NCI-H1694 (cell line): ENCODE measurements around the gene NEDD4L.
"Not testable (repeated sequence)": the region's sequence is repeated elsewhere in the genome, so short reads cannot be mapped to it uniquely, and the experiment has no call there.

Experiments used
- DNase-seq: peaks from one replicate; lab custom pipeline; 2025; lab: John Stamatoyannopoulos, UW

The NEDD4L gene

DNA sequence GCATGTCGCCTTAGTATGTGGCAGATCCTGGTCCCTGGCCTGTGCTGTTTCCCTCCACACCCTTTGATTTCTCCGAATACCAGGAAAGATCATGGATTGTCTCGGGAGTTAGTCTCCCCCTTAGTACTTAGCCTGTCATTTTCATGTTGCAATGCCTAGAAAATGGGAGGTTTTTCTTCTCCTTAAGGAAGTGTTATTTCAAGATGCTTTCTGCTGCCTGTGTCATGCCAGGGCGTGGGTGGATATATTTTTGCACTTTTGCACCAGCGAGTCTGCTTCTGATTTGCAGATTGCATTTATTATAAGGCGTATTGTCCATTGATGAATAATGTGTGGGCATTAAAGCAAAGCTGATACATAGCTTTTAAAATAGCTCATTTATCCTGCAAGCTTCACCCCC lies 223.5 kb downstream of the NEDD4L start:
- DNase-seq, result no peak

DNA sequence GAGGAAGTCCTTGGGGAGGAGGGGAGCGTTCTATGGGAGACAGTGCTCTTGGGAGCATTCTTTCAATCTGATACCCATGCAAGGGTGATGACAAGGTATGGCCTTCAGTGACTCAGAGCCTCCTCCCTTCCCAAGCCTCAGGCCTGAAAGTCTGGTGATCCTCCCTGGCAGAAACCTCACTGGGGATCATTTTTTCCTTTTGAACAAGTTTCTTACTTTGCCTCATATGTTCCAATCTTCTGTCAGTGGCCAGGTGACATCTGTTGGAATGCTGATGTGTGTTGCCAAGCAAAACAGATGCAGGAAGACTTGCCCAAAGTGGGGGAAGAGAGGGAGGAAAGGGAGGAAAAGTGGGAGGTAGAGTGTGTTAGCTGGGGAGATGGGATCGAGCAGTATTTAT lies 224.8 kb downstream of the NEDD4L start:
- no peak for DNase-seq

- DNase-seq, result no peak
These were observed 225.9 kb downstream of the NEDD4L start for GRCh38 chr18:58269931-58270330.

- DNase-seq, result no peak
These were observed 226.4 kb downstream of the NEDD4L start for GRCh38 chr18:58270396-58270795.

- DNase-seq, result no peak
These were observed 227.7 kb downstream of the NEDD4L start for GRCh38 chr18:58271770-58272169.

DNA sequence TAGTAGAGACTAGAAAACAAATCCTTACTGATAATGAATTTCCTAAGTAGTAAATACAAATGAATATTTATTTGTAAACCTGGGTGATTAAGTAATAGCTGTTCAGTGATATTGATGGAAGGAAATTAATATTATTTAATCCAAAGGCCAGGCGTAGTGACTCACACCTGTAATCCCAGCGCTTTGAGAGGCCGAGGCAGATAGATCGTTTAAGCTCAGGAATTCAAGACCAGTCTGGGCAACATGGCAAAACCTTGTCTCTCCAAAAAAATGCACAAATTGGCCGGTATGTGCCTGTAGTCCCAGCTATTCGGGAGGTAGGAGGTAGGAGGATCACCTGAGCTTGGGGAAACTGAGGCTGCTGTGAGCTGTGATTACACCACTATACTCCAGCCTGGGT lies 228.2 kb downstream of the NEDD4L start:
- DNase-seq, result no peak

- DNase-seq, result no peak
These were observed 228.9 kb downstream of the NEDD4L start for GRCh38 chr18:58272779-58273435.

- DNase-seq, result no peak
These were observed 231.2 kb downstream of the NEDD4L start for GRCh38 chr18:58275176-58275575.

GRCh38 chr18:58276789-58277739 lies 233.0 kb downstream of the NEDD4L start:
- DNase-seq, result no peak

DNA sequence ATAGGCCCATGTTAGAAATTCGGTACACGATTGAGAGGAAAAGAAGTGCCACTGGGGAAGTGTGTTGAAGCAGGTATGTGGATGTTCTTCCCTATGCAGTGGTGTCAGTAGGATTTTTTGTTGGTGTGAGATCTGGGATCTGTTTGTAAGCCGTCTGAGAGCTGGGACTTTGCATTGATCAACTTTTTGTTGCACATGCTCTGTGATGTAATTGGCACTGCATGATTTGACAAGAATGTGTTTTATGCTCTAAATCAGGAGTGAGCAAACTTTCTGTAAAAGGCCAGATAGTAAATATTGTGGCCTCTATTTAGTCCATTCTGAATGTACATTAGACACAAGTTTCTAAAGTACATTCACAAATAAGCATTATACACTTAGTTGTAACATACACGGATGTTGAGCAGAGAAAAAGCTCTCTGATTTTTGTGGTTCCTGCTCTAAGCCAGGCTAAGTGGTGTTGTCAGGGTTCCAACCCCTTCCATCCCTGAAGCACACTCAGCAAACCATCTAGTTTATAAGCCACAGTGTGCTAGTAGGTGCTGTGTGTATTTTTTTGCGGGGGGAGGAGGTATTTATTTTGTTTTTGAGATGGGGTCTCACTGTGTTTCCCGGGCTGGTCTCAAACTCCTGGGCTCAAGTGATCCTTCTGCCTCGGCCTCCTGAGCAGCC lies 235.6 kb downstream of the NEDD4L start:
- DNase-seq, result no peak

- DNase-seq, result no peak
These were observed 236.2 kb downstream of the NEDD4L start for GRCh38 chr18:58280191-58280590.

- not testable (repeated sequence) for DNase-seq
These were observed 238.8 kb downstream of the NEDD4L start for GRCh38 chr18:58282872-58283271.

DNA sequence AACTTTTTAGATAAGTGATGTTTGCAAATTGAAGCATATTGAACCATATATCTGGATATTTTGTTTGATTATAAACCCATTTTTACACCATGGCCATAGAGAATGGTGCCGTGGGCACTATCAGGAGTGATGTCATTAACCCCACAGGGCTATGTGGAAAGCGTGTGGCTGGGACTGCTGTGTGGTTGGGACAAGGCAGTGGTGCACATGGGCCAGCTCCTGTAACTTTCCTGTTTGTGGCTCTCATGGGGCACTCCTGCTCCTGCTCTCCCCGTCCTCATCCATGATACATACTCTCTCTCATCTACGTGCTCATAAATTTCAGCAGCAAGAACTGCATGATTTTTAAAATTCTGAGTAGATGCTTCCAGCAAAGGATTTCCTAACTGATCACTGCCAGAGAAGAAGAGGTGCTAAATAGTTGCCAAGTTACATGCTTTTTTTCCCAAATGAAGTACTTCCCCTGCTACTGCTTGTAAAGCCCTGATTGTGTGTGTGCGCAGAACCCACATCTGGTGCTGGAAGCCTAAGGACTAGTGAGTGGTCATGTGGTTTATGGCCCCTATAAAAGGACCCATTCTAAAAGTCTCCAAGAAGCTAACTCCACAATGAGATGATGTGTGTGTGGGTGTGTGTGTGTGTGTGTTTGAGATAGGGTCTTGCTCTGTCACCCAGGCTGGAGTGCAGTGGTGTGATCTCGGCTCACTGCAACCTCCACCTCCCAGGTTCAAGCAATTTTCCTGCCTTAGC lies 240.8 kb downstream of the NEDD4L start:
- no peak for DNase-seq

- DNase-seq, result no peak
These were observed 241.6 kb downstream of the NEDD4L start for GRCh38 chr18:58285449-58286130.

- DNase-seq, result no peak
These were observed 242.8 kb downstream of the NEDD4L start for GRCh38 chr18:58286632-58287352.

DNA sequence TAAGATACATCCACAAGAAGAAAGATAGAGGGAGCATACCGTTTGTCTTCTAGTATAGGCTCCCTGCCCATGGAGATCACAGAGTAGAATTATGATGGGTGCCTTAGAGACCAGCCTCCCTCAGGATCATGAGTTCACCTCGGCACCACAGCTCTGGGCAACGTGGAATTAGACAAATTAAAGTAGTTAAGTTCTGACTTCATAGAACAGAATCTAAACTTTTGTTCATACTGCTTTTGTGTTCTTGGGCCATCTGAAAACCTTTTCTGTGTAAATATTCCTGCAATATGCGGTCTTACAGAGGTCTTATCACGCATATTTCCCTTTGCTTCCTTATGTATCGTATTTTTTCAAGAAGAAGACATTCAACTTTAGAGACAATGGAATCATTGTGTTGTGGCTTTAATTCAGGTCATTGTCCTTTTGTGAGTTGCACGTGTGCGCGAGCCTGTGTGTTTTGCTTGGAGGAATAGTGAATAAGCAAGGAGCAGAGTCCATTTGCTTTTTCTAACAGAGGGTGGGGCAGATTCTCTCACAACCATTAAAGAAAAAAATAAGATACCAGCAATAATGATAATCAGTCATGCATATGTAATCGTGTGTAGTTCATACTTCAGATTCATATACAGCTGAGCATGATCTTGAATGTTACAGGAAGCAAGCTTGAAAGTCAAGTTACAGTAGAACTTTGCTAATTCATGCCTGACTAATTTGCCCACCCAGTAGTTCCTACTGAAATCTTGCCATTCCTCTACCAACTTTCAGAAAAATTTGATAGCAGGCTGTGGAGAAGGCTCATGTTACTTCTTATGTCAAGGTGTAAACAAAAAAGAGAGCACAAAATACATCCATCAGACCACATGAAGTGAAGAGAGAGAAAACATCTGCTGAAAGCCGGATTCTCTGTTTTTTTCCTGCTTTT lies 243.6 kb downstream of the NEDD4L start:
- no peak for DNase-seq

GRCh38 chr18:58288921-58289797 lies 245.1 kb downstream of the NEDD4L start:
- DNase-seq, result no peak

GRCh38 chr18:58290116-58290695 lies 246.2 kb downstream of the NEDD4L start:
- no peak for DNase-seq
